Stimulated activated CD8-positive, alpha-beta memory T cell treated with anti-CD3 and anti-CD28 coated beads, Interleukin-7, amount 100 ng/mL, for 1 hour (primary cell): ENCODE data around the gene HUWE1.
"Not testable (repeated sequence)": the region's sequence is repeated elsewhere in the genome, so short reads cannot be mapped to it uniquely, and the experiment has no call there.

ENCODE experiments used
- DNase-seq, 2 donors: peaks; one replicate each; pipeline ENCODE4 v3.0.0-alpha.2; 2020; ENCODE audit warnings: low read depth in 2 of 2

HUWE1 gene

DNA sequence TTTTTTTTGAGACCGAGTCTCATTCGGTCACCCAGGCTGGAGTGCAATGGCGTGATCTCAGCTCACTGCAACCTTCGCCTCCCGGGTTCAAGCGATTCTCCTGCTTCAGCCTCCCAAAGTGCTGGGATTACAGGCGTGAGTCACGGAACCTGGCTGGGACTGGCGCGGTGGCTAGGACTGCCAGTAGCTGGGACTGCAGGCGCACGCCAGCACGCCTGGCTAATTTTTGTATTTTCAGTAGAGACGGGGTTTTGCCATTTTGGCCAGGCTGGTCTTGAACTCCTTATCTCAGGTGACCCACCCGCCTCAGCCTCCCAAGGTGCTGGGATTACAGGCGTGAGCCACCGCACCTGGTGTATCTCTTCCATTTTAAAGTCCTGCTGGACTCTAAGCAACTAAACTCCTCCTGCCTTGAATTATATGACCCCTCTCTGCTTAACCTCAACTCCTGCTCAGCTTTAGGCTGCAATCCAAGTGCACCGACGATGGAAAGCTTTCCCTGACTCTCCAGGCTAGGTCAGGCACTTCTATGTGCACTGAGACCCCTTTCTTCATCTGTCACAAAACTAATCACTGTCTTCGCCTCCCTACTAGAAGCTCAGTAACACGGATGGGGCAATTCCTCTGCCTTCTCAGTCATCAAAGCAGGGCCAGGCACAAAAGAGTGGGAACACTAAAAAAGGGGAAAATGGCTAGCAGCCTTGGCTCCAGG is 155.1 kb downstream of the HUWE1 start:
- DNase-seq = not testable (repeated sequence)

DNA sequence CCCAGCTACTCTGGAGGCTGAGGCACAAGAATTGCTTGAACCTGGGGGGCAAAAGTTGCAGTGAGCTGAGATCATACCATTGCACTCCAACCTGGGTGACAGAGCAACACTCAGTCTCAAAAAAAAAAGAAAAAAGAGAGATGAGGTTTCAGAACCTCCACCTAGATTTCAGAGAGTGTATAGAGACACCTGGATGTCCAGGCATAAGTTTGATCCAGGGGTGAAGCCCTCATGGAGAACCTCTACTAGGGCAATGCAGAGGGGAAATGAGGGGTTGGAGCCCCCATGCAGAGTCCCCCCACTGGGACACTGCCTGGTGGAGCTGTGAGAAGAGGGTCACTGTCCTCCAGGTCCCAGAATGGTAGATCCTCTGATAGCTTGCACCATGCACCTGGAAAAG is 159.5 kb downstream of the HUWE1 start:
- DNase-seq = no peak

GRCh38 chrX:53511322-53511721 is 175.2 kb downstream of the HUWE1 start:
- no peak for DNase-seq

DNA sequence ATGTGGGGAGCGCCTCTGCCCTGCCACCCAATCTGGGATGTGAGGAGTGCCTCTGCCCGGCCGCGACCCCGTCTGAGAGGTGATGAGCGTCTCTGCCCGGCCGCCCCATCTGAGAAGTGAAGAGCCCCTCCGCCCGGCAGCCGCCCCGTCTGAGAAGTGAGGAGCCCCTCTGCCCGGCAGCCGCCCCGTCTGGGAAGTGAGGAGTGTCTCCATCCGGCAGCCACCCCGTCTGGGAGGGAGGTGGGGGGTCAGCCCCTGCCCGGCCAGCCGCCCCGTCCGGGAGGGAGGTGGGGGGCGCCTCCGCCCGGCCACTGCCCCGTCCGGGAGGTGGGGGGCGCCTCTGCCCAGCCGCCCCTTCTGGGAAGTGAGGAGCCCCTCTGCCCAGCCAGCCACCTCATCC is 182.5 kb downstream of the HUWE1 start:
- not testable (repeated sequence) for DNase-seq

DNA sequence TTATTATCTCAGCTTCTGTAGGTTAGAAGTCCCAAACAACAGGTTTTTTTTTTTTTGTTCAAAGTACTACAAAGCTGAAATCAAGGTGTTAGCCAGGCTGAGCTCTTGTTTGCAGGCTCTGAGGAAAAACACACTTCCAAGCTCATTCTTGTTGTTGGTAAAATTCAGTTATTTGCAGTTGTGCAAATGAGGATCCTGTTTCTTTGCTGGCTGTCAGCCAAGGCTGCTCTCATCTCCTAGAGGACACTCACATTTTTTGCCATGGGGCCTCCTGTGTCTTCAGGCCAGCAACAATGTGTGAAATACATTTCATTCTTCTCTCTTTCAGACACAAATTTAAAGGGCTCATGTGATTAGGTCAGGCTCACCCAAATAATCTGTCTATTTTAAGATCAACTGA is 192.1 kb downstream of the HUWE1 start:
- no peak for DNase-seq

DNA sequence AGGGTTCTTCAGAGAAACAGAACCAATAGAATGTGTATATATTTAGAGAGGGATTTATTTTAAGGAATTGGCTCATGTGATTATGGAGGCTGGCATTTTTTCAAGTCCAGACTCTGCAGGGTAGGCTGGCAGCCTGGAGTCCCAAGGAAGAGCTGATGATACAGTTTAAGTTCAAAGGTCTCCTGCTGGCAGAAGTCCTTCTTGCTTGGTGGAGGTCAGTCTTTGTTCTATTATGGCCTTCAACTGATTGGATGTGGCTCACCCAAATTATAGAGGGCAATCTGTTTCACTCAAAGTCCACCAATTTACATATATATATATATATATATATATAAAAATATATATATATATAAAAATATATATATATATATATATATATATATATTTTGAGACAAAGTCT is 200.2 kb downstream of the HUWE1 start:
- DNase-seq = no peak

GRCh38 chrX:53483838-53484405 is 202.6 kb downstream of the HUWE1 start:
- no peak for DNase-seq

GRCh38 chrX:53483416-53483815 is 203.1 kb downstream of the HUWE1 start:
- no peak for DNase-seq
